Measurements from ENCODE around the gene ADAMTS9. TPM values are rescaled to one million over a fixed set of nuclear protein-coding genes. Genes with fewer than 3 reads are reported as not detected.

ADAMTS9 gene
- total and polyA plus RNA-seq, 2 experiments from 2014 or later: 0.31 to 0.81 TPM

GRCh38 chr3:64591615-64592014, 96.2 kb downstream of the ADAMTS9 start (continued):
- no peak for TF ChIP-seq ZNF462 (CRISPR knock-in tag; IDR thresholded peaks at IDR 0.05)
- TF ChIP-seq REST (IDR thresholded peaks at IDR 0.05; ENCODE audit: unreplicated experiment): no peak
- TF ChIP-seq ZNF114 (CRISPR knock-in tag; IDR thresholded peaks at IDR 0.05): no peak
- no peak for TF ChIP-seq EZH2phosphoT487 (IDR thresholded peaks at IDR 0.05; ENCODE audit: unreplicated experiment)
- TF ChIP-seq STAT1 (IDR thresholded peaks at IDR 0.05; ENCODE audit: unreplicated experiment): no peak

GRCh38 chr3:64588380-64588779, 99.4 kb downstream of the ADAMTS9 start:
- Mint-ChIP-seq H3K36me3 (ENCODE audit: low read depth) (no peaks in the 10 kb centered on the region), H3K4me3 (no peak overlapping the region), H3K9me3 (no peaks in the 10 kb centered on the region), H3K4me1 (peaks cover 34% of the 10 kb centered on the region), H3K27ac (0 out of 2 replicates have a peak overlapping the region, but pooled peaks have one; percentile 17), H3K27me3 (ENCODE audit: insufficient read depth, low read depth, poor library complexity) (peaks cover 2% of the 10 kb centered on the region)
- Histone ChIP-seq H3K9me2 (ENCODE audit: insufficient read depth) (no peaks in the 10 kb centered on the region), H3F3A (replicated peaks; ENCODE audit: low read depth) (no peaks in the 10 kb centered on the region), H3K27me3 (ENCODE audit: insufficient read depth) (no peaks in the 10 kb centered on the region), H3K27ac (ENCODE audit: low read depth) (no peak overlapping the region), H3K4me1 (ENCODE audit: insufficient read depth) (peaks cover 24% of the 10 kb centered on the region), H3K79me2 (replicated peaks; ENCODE audit: insufficient read depth) (no peaks in the 10 kb centered on the region), H3K4me2 (no peak overlapping the region), H4K20me1 (replicated peaks; ENCODE audit: insufficient read depth) (no peaks in the 10 kb centered on the region), H3K36me3 (ENCODE audit: insufficient read depth) (no peaks in the 10 kb centered on the region), H3K4me3 (no peak overlapping the region), H2AFZ (no peak overlapping the region)
- ATAC-seq: no peak
- no peak for DNase-seq (ENCODE audit: low spot score)
- TF ChIP-seq ETS1 (IDR thresholded peaks at IDR 0.05): no peak
- no peak for TF ChIP-seq EZH2 (IDR thresholded peaks at IDR 0.05; ENCODE audit: low read depth, unreplicated experiment)
- TF ChIP-seq POLR2AphosphoS5 (IDR thresholded peaks at IDR 0.05; ENCODE audit: low read depth): no peak
- no peak for TF ChIP-seq JUNB (IDR thresholded peaks at IDR 0.05; ENCODE audit: unreplicated experiment)
- TF ChIP-seq REST (IDR thresholded peaks at IDR 0.05; ENCODE audit: unreplicated experiment): no peak
- no peak for TF ChIP-seq ZNF114 (CRISPR knock-in tag; IDR thresholded peaks at IDR 0.05)
- TF ChIP-seq NANOG (IDR thresholded peaks at IDR 0.05; ENCODE audit: borderline replicate concordance): no peak
- TF ChIP-seq ZNF331 (CRISPR knock-in tag; IDR thresholded peaks at IDR 0.05; ENCODE audit: low read depth): no peak
- TF ChIP-seq EZH2phosphoT487 (IDR thresholded peaks at IDR 0.05; ENCODE audit: unreplicated experiment): no peak
